H1 (cell line): ENCODE results near the gene LIMK2. TPM values are rescaled to one million over a fixed set of nuclear protein-coding genes. Genes with fewer than 3 reads are reported as not detected.

Source experiments
- CTCF ChIA-PET: fragments of 300-600 bp; sonication (Branson Sonifier 250); formaldehyde crosslinking; loops from one replicate; lab custom pipeline; 2021; ENCODE audit not compliant: partially characterized antibody; lab: Charles Lee
- POLR2A ChIA-PET: fragments of 300-600 bp; sonication (Branson Sonifier 250); formaldehyde crosslinking; loops from one replicate; lab custom pipeline; 2021; ENCODE audit warnings: inconsistent platforms; ENCODE audit not compliant: partially characterized antibody; lab: Charles Lee
- DNase-seq, 2 experiments: peaks; one replicate each; pipeline versions ENCODE4 v3.0.0 to v3.0.0-alpha.2; 2010 to 2022; ENCODE audit warnings: low spot score in 2 of 2, low read depth in 1 of 2, mixed read lengths in 1 of 2
- FAIRE-seq: peaks from 2 replicates; lab custom pipeline; 2011; peaks lifted over from hg19 to GRCh38; lab: Jason Lieb, UNC
- H2AFZ ChIP-seq: 2 replicates; pipeline ENCODE4 v1.8.1; 2012; ENCODE audit warnings: low read length, inconsistent platforms
- H2AK5ac ChIP-seq: 2 replicates; pipeline ENCODE4 v1.6.1; 2013; ENCODE audit warnings: low read depth, low read length
- H2BK120ac ChIP-seq: replicated peaks from 2 replicates; pipeline ENCODE3; 2013; ENCODE audit warnings: low read depth, low read length, inconsistent platforms
- H2BK12ac ChIP-seq: 2 replicates; pipeline ENCODE4 v1.6.1; 2013; ENCODE audit warnings: low read depth, low read length
- H2BK15ac ChIP-seq: 2 replicates; pipeline ENCODE4 v1.6.1; 2013; ENCODE audit warnings: low read length
- H2BK20ac ChIP-seq: 2 replicates; pipeline ENCODE4 v1.6.1; 2013; ENCODE audit warnings: low read length
- H2BK5ac ChIP-seq: 2 replicates; pipeline ENCODE4 v1.6.1; 2013; ENCODE audit warnings: low read depth, low read length
- H3K14ac ChIP-seq: 2 replicates; pipeline ENCODE4 v1.6.1; 2013; ENCODE audit warnings: inconsistent platforms; ENCODE audit not compliant: insufficient read length
- H3K18ac ChIP-seq: 2 replicates; pipeline ENCODE4 v1.6.1; 2013; ENCODE audit warnings: low read length; ENCODE audit errors: extremely low read depth
- H3K23ac ChIP-seq: 2 replicates; pipeline ENCODE4 v1.6.1; 2013; ENCODE audit warnings: inconsistent platforms; ENCODE audit not compliant: insufficient read length
- H3K23me2 ChIP-seq: 2 replicates; pipeline ENCODE4 v1.6.1; 2013; ENCODE audit warnings: low read depth, low read length
- H3K27ac ChIP-seq: 2 replicates; pipeline ENCODE4 v1.6.1; 2011; ENCODE audit warnings: low read depth, low read length, inconsistent platforms
- H3K27me3 ChIP-seq, 4 experiments: replicated peaks in 1 of 4; 1 replicate in 1 of 4; 2 replicates in 3 of 4; pipeline versions ENCODE4 v1.6.1 to v1.8.1; 2011 to 2013; ENCODE audit warnings: low read length in 3 of 4, mild to moderate bottlenecking in 3 of 4, inconsistent platforms in 2 of 4, mixed read lengths in 2 of 4, moderate library complexity in 1 of 4; ENCODE audit not compliant: control insufficient read depth in 3 of 4, insufficient read depth in 3 of 4; ENCODE audit errors: extremely low read depth in 1 of 4
- H3K36me3 ChIP-seq, 4 experiments: 2 replicates each; pipeline versions ENCODE4 v1.6.1 to v1.8.1; 2011 to 2013; ENCODE audit warnings: mild to moderate bottlenecking in 4 of 4, low read length in 3 of 4, moderate library complexity in 2 of 4, control low read depth in 1 of 4, inconsistent platforms in 1 of 4; ENCODE audit not compliant: insufficient read depth in 4 of 4, control insufficient read depth in 2 of 4
- H3K4ac ChIP-seq: replicated peaks from 2 replicates; pipeline ENCODE3; 2013; ENCODE audit warnings: low read length, low read depth, mixed read lengths, inconsistent platforms; ENCODE audit not compliant: insufficient read length
- H3K4me1 ChIP-seq, 4 experiments: replicated peaks in 1 of 4; 1 replicate in 1 of 4; 2 replicates in 3 of 4; pipeline versions ENCODE4 v1.6.1 to v1.8.1; 2011 to 2013; ENCODE audit warnings: low read length in 3 of 4, inconsistent platforms in 2 of 4, mixed read lengths in 1 of 4; ENCODE audit not compliant: insufficient read depth in 4 of 4, control insufficient read depth in 3 of 4
- H3K4me2 ChIP-seq, 2 experiments: 2 replicates each; pipeline versions ENCODE4 v1.6.1 to v1.8.1; 2011 to 2013; ENCODE audit warnings: low read depth in 2 of 2, low read length in 2 of 2, control low read depth in 1 of 2, inconsistent platforms in 1 of 2, mild to moderate bottlenecking in 1 of 2; ENCODE audit not compliant: insufficient read depth in 1 of 2
- H3K4me3 ChIP-seq, 4 experiments: fragments of 200-600, 300-600 bp in 1 of 4; sonication (generic), shearing (Covaris generic), sonication (Bioruptor Twin) in 1 of 4; 2 replicates each; pipeline versions ENCODE4 v1.5.1 to v1.8.1; 2011 to 2016; ENCODE audit warnings: low read length in 4 of 4, low read depth in 3 of 4, control low read depth in 2 of 4, inconsistent platforms in 2 of 4, mild to moderate bottlenecking in 2 of 4, mixed read lengths in 1 of 4, moderate library complexity in 1 of 4; ENCODE audit not compliant: insufficient read depth in 2 of 4; ENCODE audit errors: extremely low read depth in 1 of 4
- H3K56ac ChIP-seq: replicated peaks from 2 replicates; pipeline ENCODE3; 2013; ENCODE audit warnings: low read depth, mild to moderate bottlenecking, mixed read lengths, low read length, inconsistent platforms; ENCODE audit not compliant: insufficient read length
- H3K79me1 ChIP-seq: 2 replicates; pipeline ENCODE4 v1.6.1; 2013; ENCODE audit warnings: low read depth, low read length, control low read depth
- H3K79me2 ChIP-seq, 2 experiments: 2 replicates each; pipeline versions ENCODE4 v1.6.1 to v1.8.1; 2012 to 2013; ENCODE audit warnings: low read length in 2 of 2, mild to moderate bottlenecking in 2 of 2, inconsistent platforms in 1 of 2; ENCODE audit not compliant: insufficient read depth in 2 of 2, control insufficient read depth in 1 of 2
- H3K9ac ChIP-seq, 4 experiments: replicated peaks in 1 of 4; 1 replicate in 1 of 4; 2 replicates in 3 of 4; pipeline versions ENCODE4 v1.6.1 to v1.8.1; 2011 to 2013; ENCODE audit warnings: low read depth in 3 of 4, low read length in 3 of 4, control low read depth in 2 of 4, mild to moderate bottlenecking in 2 of 4, moderate library complexity in 2 of 4, inconsistent platforms in 1 of 4; ENCODE audit errors: extremely low read depth in 1 of 4
- H3K9me3 ChIP-seq, 2 experiments: 2 replicates each; pipeline versions ENCODE4 v1.6.1 to v1.8.1; 2012 to 2013; ENCODE audit warnings: mild to moderate bottlenecking in 2 of 2, moderate library complexity in 2 of 2, control low read depth in 1 of 2, inconsistent platforms in 1 of 2, low read depth in 1 of 2, low read length in 1 of 2, mixed read lengths in 1 of 2; ENCODE audit not compliant: insufficient read depth in 2 of 2
- H4K20me1 ChIP-seq, 2 experiments: replicated peaks in 1 of 2; 2 replicates each; pipeline versions ENCODE3 to v1.8.1; 2011 to 2013; ENCODE audit warnings: inconsistent platforms in 2 of 2, low read length in 2 of 2, mild to moderate bottlenecking in 1 of 2; ENCODE audit not compliant: insufficient read depth in 2 of 2, control insufficient read depth in 1 of 2
- H4K5ac ChIP-seq: 2 replicates; pipeline ENCODE4 v1.6.1; 2013; ENCODE audit warnings: low read length, low read depth, mixed read lengths, inconsistent platforms; ENCODE audit not compliant: insufficient read length
- H4K8ac ChIP-seq: 2 replicates; pipeline ENCODE4 v1.8.0; 2013; ENCODE audit warnings: mild to moderate bottlenecking, moderate library complexity, low read length, inconsistent platforms; ENCODE audit not compliant: insufficient read depth; ENCODE audit errors: extremely low read depth
- H4K91ac ChIP-seq: replicated peaks from 2 replicates; pipeline ENCODE3; 2013; ENCODE audit warnings: low read length, mixed read lengths, inconsistent platforms; ENCODE audit not compliant: insufficient read length
- CBX5 ChIP-seq: fragments of 300-800, 300-1000 bp; sonication (generic); IDR thresholded peaks from 2 replicates; pipeline ENCODE4 v1.7.1; 2016; ENCODE audit warnings: antibody characterized with exemption, low read length, low read depth
- CTBP2 ChIP-seq: IDR thresholded peaks from 2 replicates; pipeline ENCODE4 v1.7.0; 2011; ENCODE audit warnings: borderline replicate concordance, mild to moderate bottlenecking, moderate library complexity, mixed read lengths, low read length; ENCODE audit not compliant: insufficient read depth, insufficient read length
- KDM1A ChIP-seq: fragments of 200-600, 300-600 bp; sonication (generic); IDR thresholded peaks from 2 replicates; pipeline ENCODE4 v1.7.1; 2016; ENCODE audit warnings: mild to moderate bottlenecking, low read length, borderline replicate concordance
- NRF1 ChIP-seq: IDR thresholded peaks from 2 replicates; pipeline ENCODE4 v1.6.1; 2011; ENCODE audit warnings: mild to moderate bottlenecking, low read depth, low read length, improper control_type of control experiment
- POLR2AphosphoS5 ChIP-seq: IDR thresholded peaks from 2 replicates; pipeline ENCODE4 v1.6.1; 2011; ENCODE audit warnings: low read depth, low read length
- SUZ12 ChIP-seq: fragments of 200-600 bp; sonication (generic); IDR thresholded peaks from 2 replicates; pipeline ENCODE4 v1.6.1; 2012; ENCODE audit warnings: mild to moderate bottlenecking, inconsistent platforms, low read length, moderate library complexity, mixed read lengths
- ZNF274 ChIP-seq: IDR thresholded peaks from 2 replicates; pipeline ENCODE4 v1.7.0; 2012; ENCODE audit warnings: low read length, borderline replicate concordance; ENCODE audit errors: extremely low read depth
- WGBS, 2 experiments: shearing (Covaris generic) in 1 of 2; methylation state at CpG; one replicate each; pipeline versions ENCODE4 v1.1.6 to v1.1.7; 2013 to 2015; ENCODE audit warnings: low lambda C conversion rate in 2 of 2, mixed read lengths in 2 of 2, inconsistent platforms in 1 of 2, low coverage in 1 of 2, missing lambda C conversion rate in 1 of 2; ENCODE audit not compliant: insufficient replicate concordance in 2 of 2, insufficient coverage in 1 of 2, insufficient read length in 1 of 2; ENCODE audit errors: extremely low coverage in 1 of 2, missing lambda C conversion rate in 1 of 2; 5-methylcytosine and 5-hydroxymethylcytosine counted together
- polyA plus RNA-seq, 7 experiments: library from polyadenylated mRNA; depleted of rRNA in 3 of 7; stranded (reverse) in 5 of 7; unstranded in 2 of 7; fragments of >200 nt in 5 of 7; fragments of 200-250 nt in 2 of 7; gene quantifications; 1 replicate in 5 of 7; 2 replicates in 1 of 7; 4 replicates in 1 of 7; pipeline versions ENCODE4 v1.2.1 to v1.2.3, GENCODE V29; 2011 to 2013; ENCODE audit warnings: missing spikeins in 2 of 7, mixed read lengths in 2 of 7
- total RNA-seq: library from RNA; stranded (reverse); fragmentation: NEBNext Ultra II Directional; extraction: Animal tissue kit (Norgen Biotek cat#: 25700); gene quantifications from 2 replicates; pipeline ENCODE4 v1.2.1, GENCODE V29; 2021

The LIMK2 gene
- total and polyA plus RNA-seq, 2 of the 8 experiments (the other 6 are each of a cell fraction or from before 2014, with no cell fraction given): 13.2 to 37.6 TPM

DNA sequence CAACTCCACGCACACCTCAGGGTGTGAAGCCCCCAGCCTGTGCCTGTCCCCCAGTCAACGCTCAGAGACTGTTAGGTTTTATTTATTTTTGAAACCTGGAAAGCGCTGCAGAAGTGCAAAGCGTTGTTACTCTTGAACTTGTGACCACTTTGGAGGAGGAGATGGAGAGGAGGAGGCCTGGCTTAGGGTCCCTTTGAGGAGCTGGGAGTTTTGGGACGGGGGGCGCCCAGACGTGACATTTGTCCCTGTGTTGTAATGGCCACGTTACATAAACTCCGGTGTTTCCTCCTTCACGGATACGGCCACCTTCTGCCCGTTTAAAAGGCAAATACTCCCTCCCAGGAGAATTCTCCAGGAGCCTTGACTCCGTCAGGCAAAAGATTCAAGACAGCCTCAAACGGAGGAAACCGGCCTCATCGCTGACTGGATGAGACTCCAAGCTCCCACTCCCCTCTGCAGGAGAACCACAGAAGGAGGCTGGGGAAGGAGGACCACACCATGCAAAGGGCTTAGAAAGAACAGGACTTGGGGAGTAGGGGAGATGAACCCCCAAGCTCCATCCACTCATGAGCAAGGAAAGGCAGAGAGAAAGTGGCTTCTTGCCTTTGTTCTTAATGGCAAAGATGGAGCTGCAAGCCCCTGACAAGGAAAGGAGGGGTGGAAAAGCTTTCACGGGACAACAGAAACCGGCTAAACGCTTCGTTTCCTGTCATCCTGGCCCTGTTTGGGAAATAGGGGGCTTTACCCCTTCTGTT lies 79.6 kb downstream of the LIMK2 start:
- H3K14ac ChIP-seq: no peak overlapping the region
- WGBS, 2 experiments: 19% methylated on average over 19 of the region's 20 CpGs; no CpG with 5 or more reads in 1 of the 2 experiments
- no peaks in the 10 kb centered on the region for H3K9me3 ChIP-seq
- H2BK15ac ChIP-seq: no peak overlapping the region
- POLR2A ChIA-PET: interaction anchor here (0.5 to 2.3 kb wide), 9 partner anchors 10 to 70 kb away, joined by 3 to 13 read pairs (median 3); partner anchors contain the start of gene PATZ1
- H3K4ac ChIP-seq: peak overlapping the region; percentile 2
- no peak overlapping the region for H3K56ac ChIP-seq
- no peak overlapping the region for H2BK120ac ChIP-seq
- no peaks in the 10 kb centered on the region for H3K36me3 ChIP-seq
- H4K20me1 ChIP-seq: no peaks in the 10 kb centered on the region
- peak overlapping the region in 2 of 4 experiments; percentile 4 to 20; a peak in 2 of 7 replicates for H3K9ac ChIP-seq
- no peak overlapping the region for H4K5ac ChIP-seq
- H3K4me3 ChIP-seq: peak overlapping the region; percentile 23 to 64 (median 49); a peak in 7 of 8 replicates
- TF ChIP-seq NRF1: no peak
- TF ChIP-seq SUZ12: 0 out of 2 replicates have a peak, but pooled peaks have one; percentile 26
- TF ChIP-seq KDM1A: no peak
- no peak for TF ChIP-seq CTBP2
- TF ChIP-seq CBX5: no peak
- TF ChIP-seq ZNF274: no peak
- TF ChIP-seq POLR2AphosphoS5: no peak
- no peak overlapping the region for H3K27ac ChIP-seq
- peaks cover 8% of the 10 kb centered on the region for H3K23me2 ChIP-seq
- no peak for FAIRE-seq
- DNase-seq: no peak
- no peak overlapping the region for H4K91ac ChIP-seq
- H3K79me2 ChIP-seq: no peaks in the 10 kb centered on the region
- H3K4me1 ChIP-seq: peaks cover 0 to 14% (median 5%) of the 10 kb centered on the region in 4 experiments; a peak in 4 of 7 replicates
- CTCF ChIA-PET: interaction anchor here (0.6 to 4.3 kb wide), 16 partner anchors 9 to 186 kb away, joined by 3 to 25 read pairs (median 4); partner anchors contain the start of gene LIMK2
- no peaks in the 10 kb centered on the region for H3K79me1 ChIP-seq
- no peak overlapping the region for H2AK5ac ChIP-seq
- no peak overlapping the region for H3K23ac ChIP-seq
- peak overlapping the region; percentile 94 to 97 for H3K4me2 ChIP-seq
- no peak overlapping the region for H2BK20ac ChIP-seq
- no peak overlapping the region; the same call in 1 of the 2 replicates for H4K8ac ChIP-seq
- peak overlapping the region; percentile 85 for H2AFZ ChIP-seq
- H2BK12ac ChIP-seq: peak overlapping the region; percentile 11
- peaks cover 6 to 30% (median 20%) of the 10 kb centered on the region in 4 experiments; a peak in 6 of 7 replicates for H3K27me3 ChIP-seq
- no peak overlapping the region for H3K18ac ChIP-seq
- peak overlapping the region; percentile 3; the same call in 1 of the 2 replicates for H2BK5ac ChIP-seq
